ENCODE data around the gene PTAFR.
"Not testable (repeated sequence)": the region's sequence is repeated elsewhere in the genome, so short reads cannot be mapped to it uniquely, and the experiment has no call there.

The PTAFR gene

GRCh38 chr1:28144203-28145135 lies 32.0 kb downstream of the PTAFR start:
- DNase-seq (ENCODE audit: low read depth), result no peak

GRCh38 chr1:28143496-28144202 lies 32.8 kb downstream of the PTAFR start:
- DNase-seq (ENCODE audit: low read depth), result no peak

- no peak for DNase-seq (ENCODE audit: low read depth)
These were observed 34.8 kb downstream of the PTAFR start for GRCh38 chr1:28141685-28142084.

- DNase-seq (ENCODE audit: low read depth), result not testable (repeated sequence)
These were observed 36.6 kb downstream of the PTAFR start for GRCh38 chr1:28139866-28140265.

- DNase-seq (ENCODE audit: low read depth), result no peak
These were observed 37.3 kb downstream of the PTAFR start for GRCh38 chr1:28139025-28139712.

- DNase-seq (ENCODE audit: low read depth), result no peak
These were observed 39.4 kb downstream of the PTAFR start for GRCh38 chr1:28136922-28137613.

GRCh38 chr1:28136169-28136921 lies 40.1 kb downstream of the PTAFR start:
- no peak for DNase-seq (ENCODE audit: low read depth)

GRCh38 chr1:28135371-28136168 lies 40.9 kb downstream of the PTAFR start:
- no peak for DNase-seq (ENCODE audit: low read depth)

- DNase-seq (ENCODE audit: low read depth), result no peak
These were observed 41.8 kb downstream of the PTAFR start for GRCh38 chr1:28134651-28135207.

- DNase-seq (ENCODE audit: low read depth), result no peak
These were observed 44.0 kb downstream of the PTAFR start for GRCh38 chr1:28132171-28133167.

- DNase-seq (ENCODE audit: low read depth), result no peak
These were observed 45.6 kb downstream of the PTAFR start for GRCh38 chr1:28130901-28131300.

- no peak for DNase-seq (ENCODE audit: low read depth)
These were observed 47.3 kb downstream of the PTAFR start for GRCh38 chr1:28129150-28129549.

GRCh38 chr1:28127617-28128257 lies 48.8 kb downstream of the PTAFR start:
- DNase-seq (ENCODE audit: low read depth), result no peak

GRCh38 chr1:28126783-28127490 lies 49.6 kb downstream of the PTAFR start:
- no peak for DNase-seq (ENCODE audit: low read depth)

GRCh38 chr1:28126212-28126611 lies 50.3 kb downstream of the PTAFR start:
- DNase-seq (ENCODE audit: low read depth), result no peak

- no peak for DNase-seq (ENCODE audit: low read depth)
These were observed 53.0 kb downstream of the PTAFR start for GRCh38 chr1:28123461-28123961.

GRCh38 chr1:28122183-28122582 lies 54.3 kb downstream of the PTAFR start:
- DNase-seq (ENCODE audit: low read depth), result no peak

Data from stimulated activated CD8-positive, alpha-beta memory T cell treated with anti-CD3 and anti-CD28 coated beads, Interleukin-12 subunit alpha, Interleukin-12 subunit beta, amount 100 ng/mL, for 1 hour (primary cell).